Ascending aorta (tissue), 2 donors: ENCODE results near the gene NCS1. TPM values are rescaled to one million over a fixed set of nuclear protein-coding genes. Genes with fewer than 3 reads are reported as not detected.
A peak's percentile ranks its signal among the peaks of the same experiment; 100 is the strongest.

Source experiments
- DNase-seq, 2 donors: peaks; one replicate each; pipeline ENCODE4 v3.0.0-alpha.2; 2019; ENCODE audit warnings: low spot score in 2 of 2
- H3K27ac ChIP-seq, 2 donors: fragments of 200-600 bp; sonication (generic); one replicate each; pipeline ENCODE4 v1.5.1; 2016 to 2017; ENCODE audit warnings: mild to moderate bottlenecking in 1 of 2
- H3K27me3 ChIP-seq: fragments of 200-600 bp; sonication (generic); one replicate; pipeline ENCODE4 v1.5.1; 2017
- H3K36me3 ChIP-seq, 2 donors: fragments of 200-600 bp; sonication (generic); one replicate each; pipeline ENCODE4 v1.5.1; 2016
- H3K4me1 ChIP-seq, 2 donors: fragments of 200-600 bp; sonication (generic); one replicate each; pipeline ENCODE4 v1.5.1; 2016 to 2017; ENCODE audit warnings: mild to moderate bottlenecking in 1 of 2
- H3K4me3 ChIP-seq, 2 donors: fragments of 200-600 bp; sonication (generic); one replicate each; pipeline ENCODE4 v1.5.1; 2016 to 2017; ENCODE audit warnings: mild to moderate bottlenecking in 1 of 2
- H3K9me3 ChIP-seq, 2 donors: fragments of 200-600 bp; sonication (generic); one replicate each; pipeline ENCODE4 v1.5.1; 2016
- CTCF ChIP-seq, 3 experiments: fragments of 200-600 bp in 2 of 3; fragments of 450-650 bp in 1 of 3; sonication (generic) in 2 of 3; IDR thresholded peaks; one replicate each; pipeline ENCODE4 v1.5.1; 2016 to 2019; ENCODE audit warnings: antibody characterized with exemption in 3 of 3, mild to moderate bottlenecking in 1 of 3, moderate library complexity in 1 of 3
- intact Hi-C: fragments of 100-400 bp; cut with DNase I; formaldehyde crosslinking; loops from one replicate; pipeline ENCODE4 v1.15.1; 2023
- total RNA-seq: library from RNA; depleted of rRNA; stranded (reverse); fragments of >200 nt; gene quantifications from one replicate; pipeline ENCODE4 v1.1.0, GENCODE V29; 2016

The NCS1 gene
- total RNA-seq, result 34.7 TPM

GRCh38 chr9:130172161-130172857 is at the start of gene NCS1:
NCS1 (plus strand) TSS chr9:130172404; CDS start chr9:130172664, 260 bp downstream.
- peak within 1 kb of the TSS; percentile 90 to 97 for H3K27ac ChIP-seq
- no peaks in the 10 kb centered on the region for H3K27me3 ChIP-seq
- H3K9me3 ChIP-seq, result no peaks in the 10 kb centered on the region
- intact Hi-C loops, result loop anchor here (2.0 kb wide), 2 partner anchors 14 to 64 kb away; no protein-coding TSS in a partner anchor
- DNase-seq, result peak in 1 of 2 donors; percentile 89
- peak within 1 kb of the TSS; percentile 72 to 97 for H3K4me3 ChIP-seq
- peaks cover 4 to 25% of the 10 kb centered on the region in 2 donors for H3K4me1 ChIP-seq
- no peaks in the 10 kb centered on the region for H3K36me3 ChIP-seq
- no peak for TF ChIP-seq CTCF (IDR thresholded peaks at IDR 0.05)

- H3K9me3 ChIP-seq, result no peaks in the 10 kb centered on the region
- H3K27ac ChIP-seq, result no peak overlapping the region
- H3K36me3 ChIP-seq, result peaks cover 29 to 40% of the 10 kb centered on the region in 2 donors
- H3K27me3 ChIP-seq, result no peaks in the 10 kb centered on the region
- intact Hi-C loops, result no loop called here
- no peak for TF ChIP-seq CTCF (IDR thresholded peaks at IDR 0.05)
- DNase-seq, result no peak
- no peak overlapping the region for H3K4me3 ChIP-seq
- H3K4me1 ChIP-seq, result peaks cover 0 to 17% of the 10 kb centered on the region in 2 donors
Observed at GRCh38 chr9:130122456-130122855, 49.7 kb upstream of the NCS1 start.

GRCh38 chr9:130124085-130124860 is 47.9 kb upstream of the NCS1 start:
- H3K9me3 ChIP-seq, result no peaks in the 10 kb centered on the region
- H3K4me1 ChIP-seq, result no peaks in the 10 kb centered on the region
- TF ChIP-seq CTCF (IDR thresholded peaks at IDR 0.05), result no peak
- H3K4me3 ChIP-seq, result no peak overlapping the region
- H3K27me3 ChIP-seq, result no peaks in the 10 kb centered on the region
- no peak overlapping the region for H3K27ac ChIP-seq
- intact Hi-C loops, result no loop called here
- DNase-seq, result no peak
- H3K36me3 ChIP-seq, result peaks cover 45 to 47% of the 10 kb centered on the region in 2 donors

- Histone ChIP-seq H3K4me3 (no peak overlapping the region), H3K36me3 (peaks cover 58 to 61% of the 10 kb centered on the region in 2 donors), H3K4me1 (no peaks in the 10 kb centered on the region), H3K27ac (no peak overlapping the region), H3K9me3 (no peaks in the 10 kb centered on the region), H3K27me3 (no peaks in the 10 kb centered on the region)
- DNase-seq, result no peak
- no peak for TF ChIP-seq CTCF (IDR thresholded peaks at IDR 0.05)
- intact Hi-C loops, result no loop called here
Observed at GRCh38 chr9:130126721-130127433, 45.3 kb upstream of the NCS1 start.

- peak overlapping the region; percentile 38 to 45 for H3K27ac ChIP-seq
- TF ChIP-seq CTCF (IDR thresholded peaks at IDR 0.05), result no peak
- DNase-seq, result no peak
- no peaks in the 10 kb centered on the region for H3K4me1 ChIP-seq
- intact Hi-C loops, result no loop called here
- H3K4me3 ChIP-seq, result no peak overlapping the region
- no peaks in the 10 kb centered on the region for H3K9me3 ChIP-seq
- peaks cover 49 to 62% of the 10 kb centered on the region in 2 donors for H3K36me3 ChIP-seq
- H3K27me3 ChIP-seq, result no peaks in the 10 kb centered on the region
Observed at GRCh38 chr9:130128251-130128650, 44.0 kb upstream of the NCS1 start.
